HG03045 (cell line): ENCODE results near the gene NDST3.

Experiments used
- ATAC-seq: cut with Tn5 transposase; IDR thresholded peaks from one replicate; pipeline ENCODE4 v1.9.1; 2021; ENCODE audit warnings: mild to moderate bottlenecking, moderate library complexity; ENCODE audit not compliant: unreplicated experiment

The NDST3 gene

DNA sequence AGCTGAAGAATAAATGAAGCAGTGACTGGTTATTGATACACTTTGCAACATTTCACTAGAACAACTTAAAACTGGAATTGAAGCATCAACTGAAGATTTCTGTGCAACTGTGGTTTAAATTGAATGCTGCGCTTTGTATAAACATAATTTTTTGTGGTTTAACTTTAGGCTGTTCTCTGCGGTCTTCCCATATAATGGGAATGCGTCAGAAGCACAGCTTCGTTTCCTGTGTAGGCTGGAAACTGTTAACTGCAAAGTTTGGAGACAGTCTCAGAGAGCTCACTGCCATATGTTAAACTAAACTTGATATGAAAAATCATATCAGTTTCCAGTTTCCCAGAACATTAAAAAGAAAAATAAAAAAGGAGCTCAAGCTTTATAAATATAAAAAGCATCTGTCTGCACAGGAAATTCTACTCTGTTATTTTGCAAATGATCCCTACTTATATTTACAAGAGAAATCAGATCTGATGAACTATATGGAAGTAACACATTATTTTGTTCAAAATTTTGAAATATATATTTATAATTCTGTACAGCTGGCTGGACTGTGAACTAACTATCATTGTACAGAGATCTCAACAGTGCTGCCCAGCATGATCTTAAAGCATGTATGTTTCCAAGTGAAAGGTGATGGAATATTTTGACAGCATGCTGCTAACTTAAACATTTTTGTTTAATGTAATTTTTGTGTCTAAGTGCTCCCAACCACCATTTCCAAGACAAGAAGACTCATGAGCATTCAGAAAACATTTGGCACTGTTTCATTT lies 139.9 kb downstream of the NDST3 start:
- no peak for ATAC-seq

DNA sequence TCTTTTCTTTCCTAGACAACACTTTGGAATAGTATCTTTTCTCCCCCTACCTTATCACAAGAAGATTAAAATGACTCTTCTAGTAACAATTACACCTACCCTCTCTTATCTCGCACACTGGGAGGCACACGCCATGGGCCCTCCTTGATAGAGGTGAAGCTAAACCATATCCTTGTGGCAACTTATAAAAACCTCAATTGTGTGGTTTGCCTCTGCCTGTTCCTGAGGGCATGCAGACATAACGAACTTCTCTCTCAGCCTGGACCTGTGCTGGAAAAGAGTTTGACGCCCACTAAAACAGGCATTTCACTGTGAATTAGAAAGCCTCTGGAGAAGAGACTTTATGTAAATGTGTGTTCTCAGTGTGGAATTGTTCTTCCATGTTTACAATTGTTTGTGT lies 141.2 kb downstream of the NDST3 start:
- ATAC-seq = no peak

DNA sequence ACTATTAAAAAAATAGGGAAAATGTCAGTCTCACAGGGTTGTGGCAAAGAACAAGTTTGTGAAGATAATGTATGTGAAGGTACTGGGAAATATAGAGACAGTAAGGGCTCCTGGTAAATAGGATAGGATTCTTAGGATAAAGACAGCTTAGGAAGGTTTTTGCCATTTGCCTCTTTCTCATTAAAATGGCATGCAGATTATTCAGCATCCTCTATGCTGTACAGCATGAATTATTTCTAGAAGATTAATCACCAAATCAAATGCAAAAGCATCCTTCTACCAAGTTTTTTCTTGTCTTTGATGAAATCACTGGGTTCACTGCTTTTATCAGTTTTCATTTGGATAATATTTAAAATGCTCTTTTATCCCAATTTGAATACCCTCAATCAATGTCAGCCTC lies 142.8 kb downstream of the NDST3 start:
- ATAC-seq = no peak

DNA sequence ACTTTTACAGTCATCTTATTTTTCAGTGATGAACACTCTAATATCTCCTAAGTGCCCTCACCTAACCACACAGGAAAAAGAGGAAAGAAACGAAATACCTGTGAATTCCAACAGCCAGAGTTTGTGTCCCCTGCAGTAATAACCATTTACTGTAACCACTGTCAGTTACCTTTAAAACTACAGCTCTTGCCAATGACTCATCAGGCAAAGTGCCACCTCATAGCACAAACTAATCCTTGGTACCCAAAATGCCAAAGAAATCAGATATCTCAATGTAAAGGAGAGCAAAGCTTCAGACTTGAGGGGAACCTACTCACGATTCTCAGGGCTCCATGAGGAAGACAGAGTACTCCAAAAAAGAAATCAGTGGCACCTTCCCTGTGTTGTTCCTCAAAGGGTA lies 146.5 kb downstream of the NDST3 start:
- no peak for ATAC-seq

DNA sequence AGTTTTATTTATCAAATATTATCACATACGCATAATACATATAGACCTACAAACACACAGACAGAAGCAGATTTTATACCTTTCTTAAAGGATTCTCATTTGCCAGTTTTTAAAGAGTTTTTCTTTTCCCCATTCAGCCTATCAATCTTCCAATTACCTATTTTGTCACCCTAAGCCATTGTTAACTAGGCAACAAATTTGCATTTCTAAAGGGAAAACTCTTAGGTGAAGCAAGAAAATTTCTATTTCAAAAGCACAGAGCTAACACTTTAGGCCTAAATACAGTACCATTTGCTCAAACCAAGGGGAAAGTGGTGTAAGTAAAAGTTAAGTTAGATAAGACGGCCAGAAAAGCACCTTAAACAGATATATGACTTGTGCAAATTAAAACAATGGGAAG lies 156.6 kb downstream of the NDST3 start:
- ATAC-seq = no peak

DNA sequence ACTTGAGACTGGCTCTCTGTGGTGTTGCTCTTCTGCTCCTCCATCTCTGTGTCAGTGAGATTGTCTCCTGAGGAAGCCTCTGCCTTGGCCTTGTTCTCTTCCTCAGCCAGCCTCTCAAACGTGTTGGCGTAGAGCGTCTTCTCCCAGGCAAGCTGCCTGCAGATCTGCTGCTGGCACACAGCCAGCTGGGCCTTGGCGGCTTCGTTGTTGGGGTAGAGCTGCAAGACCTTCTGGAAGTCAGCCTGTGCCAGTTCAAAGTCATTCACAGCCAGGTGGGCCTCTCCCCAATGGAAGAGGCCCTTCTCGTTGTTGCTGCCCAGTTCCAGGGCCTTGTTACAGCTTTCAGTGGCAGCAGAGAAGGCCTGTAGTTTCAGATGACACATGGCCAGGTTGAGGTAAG lies 159.1 kb downstream of the NDST3 start:
- ATAC-seq = no peak

DNA sequence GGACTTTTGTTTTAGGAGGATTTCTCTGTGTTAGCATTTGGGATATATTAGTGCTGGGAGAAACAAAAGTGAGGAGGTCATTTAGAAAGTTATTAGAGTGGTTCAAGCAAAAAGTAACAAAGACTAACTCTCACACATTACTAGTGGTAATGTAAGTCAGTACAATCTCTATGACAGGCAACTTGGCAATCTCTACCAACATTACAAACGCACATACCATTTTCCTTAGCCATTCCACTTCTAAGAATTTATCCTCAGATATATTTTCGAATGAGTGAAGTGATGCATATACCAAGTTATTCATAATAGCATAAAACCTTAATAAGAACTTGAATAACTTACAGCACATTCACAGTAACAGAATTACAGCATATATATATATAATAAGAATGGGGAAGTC lies 172.3 kb downstream of the NDST3 start:
- no peak for ATAC-seq

DNA sequence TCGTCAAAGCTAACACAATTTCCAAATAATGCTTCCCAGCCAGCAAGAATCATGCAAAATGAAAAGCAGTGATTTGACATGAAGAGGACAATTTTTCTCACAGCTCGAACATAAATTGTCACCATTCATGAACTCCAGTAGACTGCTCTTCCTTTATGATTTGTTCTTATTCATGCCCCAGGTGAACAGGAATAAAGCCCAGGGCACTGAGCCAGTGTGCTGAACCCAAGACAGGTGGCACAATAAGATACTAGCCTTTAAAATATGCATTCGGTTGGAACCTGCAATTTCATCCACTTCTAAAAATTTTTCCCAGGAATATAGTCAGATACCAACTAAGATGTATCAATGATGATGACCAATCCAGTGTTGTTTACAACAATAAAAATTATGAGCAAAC lies 178.8 kb downstream of the NDST3 start:
- no peak for ATAC-seq

DNA sequence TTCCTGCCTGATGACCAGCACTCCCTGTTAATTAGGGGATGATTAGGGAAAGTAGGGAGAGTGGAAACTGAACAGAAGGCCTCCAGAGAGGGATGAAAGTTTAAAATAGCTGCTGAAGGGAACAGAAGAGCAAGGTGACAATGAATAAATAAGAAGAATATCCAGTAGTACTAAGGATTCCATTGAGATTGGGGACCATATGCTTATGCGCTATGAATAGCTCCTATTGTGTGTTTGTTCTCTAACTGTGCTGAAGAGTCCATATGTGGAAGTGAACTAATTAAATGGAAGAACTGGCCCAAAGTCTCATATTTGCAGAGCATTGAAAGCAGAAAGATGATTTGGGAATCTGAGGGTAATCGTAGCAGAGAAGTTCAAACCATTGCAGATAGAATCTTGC lies 181.5 kb downstream of the NDST3 start:
- no peak for ATAC-seq

DNA sequence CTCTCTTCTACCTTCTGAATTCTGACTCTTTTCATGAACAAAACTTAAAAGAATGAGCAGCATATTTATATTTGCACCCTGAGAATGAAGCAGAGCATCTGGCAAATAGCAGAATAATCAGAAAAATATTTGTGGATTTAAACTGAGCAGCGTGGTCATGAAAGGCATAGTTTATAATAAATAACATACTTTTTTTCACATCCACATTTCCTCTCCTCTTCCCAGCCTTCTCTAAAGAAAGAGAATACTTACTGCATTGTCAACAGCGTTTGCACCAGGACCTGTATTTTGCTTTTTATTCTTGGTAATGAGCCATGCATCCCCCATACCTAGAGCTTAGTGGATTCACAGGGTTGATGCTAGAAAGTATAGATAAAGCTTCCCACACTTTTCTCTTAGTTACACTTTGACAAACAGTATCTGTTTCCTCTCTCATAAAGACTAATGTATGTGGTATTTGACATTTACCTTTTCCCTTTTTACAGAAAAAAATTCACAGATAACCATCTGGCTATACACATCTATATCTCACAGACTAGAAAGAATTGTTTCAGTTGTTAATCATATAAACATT lies 187.0 kb downstream of the NDST3 start:
- no peak for ATAC-seq

DNA sequence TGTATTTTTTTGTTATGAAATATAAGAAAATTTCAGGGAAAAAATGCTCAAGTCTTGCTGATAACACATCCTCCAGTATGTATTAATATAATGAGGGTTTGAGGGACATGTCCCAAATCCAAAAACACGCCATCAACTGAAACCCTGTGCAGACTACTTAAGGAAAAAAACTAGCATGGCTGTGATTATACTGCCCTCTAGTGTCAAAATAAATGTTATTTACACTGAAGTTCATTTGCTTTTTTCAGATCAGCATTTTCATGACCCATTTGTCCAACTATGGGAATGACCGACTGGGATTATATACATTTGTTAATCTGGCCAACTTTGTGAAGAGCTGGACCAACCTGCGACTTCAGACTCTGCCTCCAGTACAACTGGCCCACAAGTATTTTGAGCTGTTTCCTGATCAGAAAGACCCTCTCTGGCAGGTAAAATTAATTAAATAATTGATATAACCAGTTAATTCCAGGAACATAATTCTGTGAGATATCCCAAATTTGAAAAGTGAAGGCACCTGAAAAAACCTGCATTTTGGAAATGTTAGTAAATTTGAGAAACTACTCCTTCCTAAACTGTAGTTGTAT lies 190.1 kb downstream of the NDST3 start:
- no peak for ATAC-seq

DNA sequence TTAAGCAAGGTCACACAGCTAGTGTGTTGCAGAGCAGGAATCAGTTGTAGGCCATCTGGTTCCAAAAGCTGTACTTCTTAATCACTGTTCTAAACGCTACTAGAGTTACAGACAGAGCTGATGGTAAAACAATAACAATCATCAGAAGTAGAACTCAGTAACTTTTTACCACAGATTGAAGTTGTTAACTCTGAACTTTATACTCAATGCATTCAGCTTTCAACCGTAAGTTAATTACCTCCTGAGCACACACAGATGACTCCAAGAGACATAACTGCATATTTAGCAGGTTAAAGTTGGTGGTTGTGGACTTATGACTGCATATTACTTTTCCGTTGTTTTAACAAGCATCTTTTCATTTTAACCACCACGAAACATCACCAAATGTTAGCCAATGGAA lies 191.2 kb downstream of the NDST3 start:
- no peak for ATAC-seq

DNA sequence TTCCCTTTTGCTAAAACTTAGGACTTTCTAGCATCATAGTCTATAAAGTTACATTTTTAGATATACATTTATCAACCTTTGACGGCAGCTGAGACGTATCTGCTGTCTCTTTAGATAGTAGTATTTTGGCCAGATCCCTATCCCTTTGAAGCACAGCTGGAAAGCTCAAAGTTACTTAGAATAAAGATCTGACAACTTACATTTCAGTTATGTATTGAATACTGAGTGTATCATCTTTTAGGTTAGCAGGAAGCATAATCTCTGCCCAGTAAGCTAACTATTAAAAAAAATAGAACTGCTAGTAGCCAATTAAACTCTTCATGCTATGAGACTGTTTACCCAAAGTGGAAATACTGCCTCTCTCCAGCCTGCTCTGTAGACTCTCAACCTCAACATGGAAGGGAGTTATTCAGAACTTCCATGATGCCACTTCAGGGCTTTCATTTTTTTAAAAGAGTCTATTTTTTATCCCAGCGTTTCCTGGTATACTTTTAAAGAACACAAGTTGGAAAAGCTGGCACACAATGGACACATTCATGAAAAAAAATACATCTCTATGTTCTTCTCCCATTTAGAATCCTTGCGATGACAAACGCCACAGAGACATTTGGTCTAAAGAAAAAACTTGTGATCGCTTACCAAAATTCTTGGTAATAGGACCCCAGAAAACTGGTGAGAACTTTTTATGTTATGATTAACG lies 192.2 kb downstream of the NDST3 start:
- no peak for ATAC-seq

DNA sequence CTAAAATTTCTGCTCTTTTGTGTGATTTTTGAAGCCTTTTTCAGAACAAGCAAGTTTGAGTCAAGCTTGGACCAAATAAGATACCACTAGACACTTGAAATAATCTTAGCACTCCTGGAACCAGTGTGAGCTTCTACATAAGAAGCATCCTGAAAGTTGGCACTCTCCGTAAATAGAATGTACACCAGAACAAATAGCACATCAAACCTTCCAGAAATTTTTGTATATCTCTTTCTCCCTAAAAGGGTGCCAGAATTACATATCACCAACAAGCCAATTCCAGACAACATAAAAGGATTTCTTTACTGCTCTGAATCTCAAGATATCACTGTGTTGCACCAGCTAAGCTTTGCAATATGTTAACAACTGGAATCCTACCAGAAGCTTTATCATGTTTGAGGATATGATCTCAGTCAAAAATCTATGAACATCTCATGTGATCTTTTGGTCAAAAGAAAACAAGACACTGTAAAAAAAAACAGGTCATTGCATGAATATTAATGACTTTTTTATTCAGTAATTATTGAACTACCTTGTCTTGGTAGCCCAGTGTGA lies 201.4 kb downstream of the NDST3 start:
- ATAC-seq = no peak

DNA sequence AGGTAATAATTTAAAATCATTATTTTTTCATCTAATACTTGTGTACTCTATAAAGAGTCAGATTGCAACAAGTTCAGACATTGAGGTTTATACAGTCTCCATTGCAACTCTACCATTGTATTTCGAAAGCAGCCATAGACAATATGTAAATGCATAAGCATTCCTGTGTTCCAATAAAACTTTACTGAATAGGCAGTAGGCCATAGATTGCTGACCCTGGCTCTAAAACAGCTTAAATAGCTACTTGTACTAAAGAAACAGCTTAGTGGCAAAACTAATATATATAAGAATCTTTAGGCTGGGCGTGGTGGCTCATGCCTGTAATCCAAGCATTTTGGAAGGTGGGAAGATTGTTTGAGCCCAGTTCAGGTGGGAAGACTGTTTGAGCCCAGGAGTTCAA lies 203.2 kb downstream of the NDST3 start:
- no peak for ATAC-seq

DNA sequence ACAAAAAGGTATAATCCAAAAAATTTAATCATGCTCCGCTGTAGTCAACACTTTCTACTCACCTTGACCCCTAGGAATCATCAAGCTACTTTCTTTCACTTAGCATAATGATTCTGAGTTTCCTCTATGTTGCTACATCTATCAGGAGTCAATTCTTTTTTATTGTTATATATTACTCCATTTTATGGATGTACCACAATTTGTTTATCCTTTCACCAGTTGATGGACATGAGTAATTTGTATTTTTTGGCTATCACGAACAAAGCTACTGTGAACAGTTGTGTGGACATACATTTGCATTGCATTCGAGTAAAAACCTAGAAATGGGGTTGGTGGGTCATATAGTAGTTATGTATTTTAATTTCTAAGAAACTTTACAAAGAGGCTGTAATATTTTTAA lies 215.6 kb downstream of the NDST3 start:
- no peak for ATAC-seq

DNA sequence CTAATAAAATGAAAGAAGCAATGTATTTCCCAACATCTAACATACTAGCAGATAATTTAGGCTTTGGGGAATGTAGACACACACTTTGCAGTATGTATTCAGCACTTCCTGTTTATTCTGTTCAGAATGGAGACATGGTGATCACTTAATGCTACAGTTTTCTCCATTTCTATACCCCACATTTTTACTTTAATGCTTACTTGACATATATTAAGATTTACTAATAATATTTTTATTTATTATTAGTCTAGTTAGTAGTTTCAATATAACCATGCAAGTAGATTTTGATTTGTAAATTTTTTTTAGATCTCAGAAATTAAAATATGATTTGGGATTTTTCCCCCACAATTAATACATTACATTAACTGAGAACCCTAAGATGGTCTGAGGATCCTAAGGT lies 220.1 kb downstream of the NDST3 start:
- no peak for ATAC-seq

DNA sequence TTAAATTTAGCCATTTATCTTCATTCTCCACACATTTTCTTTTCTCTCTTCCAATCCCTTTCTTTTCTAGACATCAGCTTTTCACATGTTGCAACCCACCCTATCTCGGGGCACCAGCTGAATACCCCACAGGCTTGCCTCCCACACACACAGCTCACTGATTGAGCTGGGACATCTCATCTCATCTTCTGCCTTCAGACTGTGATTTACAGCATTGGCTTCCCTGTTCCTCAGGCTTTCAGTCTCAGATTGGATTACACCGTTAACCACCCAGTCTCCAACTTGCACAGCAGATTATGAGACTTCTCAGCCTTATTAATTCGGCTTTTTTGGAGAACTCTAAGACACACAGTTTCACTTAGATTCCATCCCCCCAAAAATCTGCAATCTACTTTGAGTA lies 224.8 kb downstream of the NDST3 start:
- no peak for ATAC-seq

DNA sequence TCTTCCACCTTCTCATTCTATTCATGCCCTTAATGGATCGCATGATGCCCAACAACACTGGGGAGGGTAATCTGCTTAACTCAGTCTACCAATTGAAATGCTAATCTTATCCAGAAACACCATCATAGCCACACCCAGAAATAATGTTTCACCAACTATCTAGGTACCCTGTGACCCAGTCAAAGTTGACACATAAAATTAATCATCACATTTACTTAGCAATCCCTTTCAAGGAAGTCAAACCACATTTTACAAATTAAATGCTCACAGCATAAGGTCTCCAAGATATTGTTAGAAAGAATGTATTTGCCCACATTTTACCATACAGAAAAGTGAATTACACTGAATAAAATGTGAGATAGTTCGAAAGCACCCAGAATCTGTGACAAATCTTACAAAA lies 226.0 kb downstream of the NDST3 start:
- no peak for ATAC-seq

DNA sequence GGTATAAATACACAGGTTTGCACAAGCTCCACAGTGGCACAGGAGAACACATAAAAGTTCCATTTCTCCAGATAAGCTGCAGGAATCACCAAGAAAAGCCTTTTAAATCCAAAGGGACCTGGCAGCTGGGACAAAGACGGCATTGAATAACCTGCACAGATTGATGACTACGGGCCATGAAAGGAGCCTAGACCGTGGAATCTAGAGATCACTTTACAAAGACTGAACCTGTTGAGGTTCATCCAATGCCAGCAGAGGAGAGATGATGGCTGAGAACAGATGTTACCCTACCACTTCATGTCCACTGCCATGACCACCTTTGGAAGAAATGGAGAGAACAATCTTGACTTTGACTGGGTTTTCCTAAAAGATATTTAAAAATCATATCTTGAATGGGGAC lies 229.8 kb downstream of the NDST3 start:
- no peak for ATAC-seq

DNA sequence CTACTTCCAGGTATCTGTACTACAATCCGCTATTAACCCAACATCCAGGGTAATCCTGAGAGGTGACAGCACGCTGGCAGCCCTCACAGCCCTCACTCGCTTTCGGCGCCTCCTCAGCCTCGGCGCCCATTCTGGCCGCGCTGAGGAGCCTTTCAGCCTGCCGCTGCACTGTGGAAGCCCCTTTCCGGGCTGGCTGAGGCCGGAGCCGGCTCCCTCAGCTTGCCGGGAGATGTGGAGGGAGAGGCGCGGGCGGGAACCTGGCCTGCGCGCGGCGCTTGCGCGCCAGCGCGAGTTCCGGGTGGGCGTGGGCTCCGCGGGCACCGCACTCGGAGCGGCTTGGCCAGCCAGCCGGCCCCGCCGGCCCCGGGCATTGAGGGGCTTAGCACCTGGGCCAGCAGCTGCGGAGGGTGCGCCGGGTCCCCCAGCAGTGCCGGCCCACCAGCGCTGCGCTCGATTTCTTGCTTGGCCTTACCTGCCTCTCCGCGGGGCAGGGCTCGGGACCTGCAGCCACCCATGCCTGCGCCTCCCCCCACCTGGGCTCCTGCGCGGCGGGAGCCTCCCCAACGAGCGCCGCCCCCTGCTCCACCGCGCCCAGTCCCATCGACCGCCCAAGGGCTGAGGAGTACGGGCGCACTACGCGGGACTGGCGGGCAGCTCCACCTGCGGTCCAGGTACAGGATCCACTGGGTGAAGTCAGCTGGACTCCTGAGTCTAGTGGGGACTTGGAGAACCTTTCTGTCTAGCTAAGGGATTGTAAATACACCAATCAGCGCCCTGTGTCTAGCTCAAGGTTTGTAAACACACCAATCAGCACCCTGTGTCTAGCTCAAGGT lies 231.2 kb downstream of the NDST3 start:
- peak; percentile 60 for ATAC-seq
